ENCODE results near the gene ELMO2.

DNA sequence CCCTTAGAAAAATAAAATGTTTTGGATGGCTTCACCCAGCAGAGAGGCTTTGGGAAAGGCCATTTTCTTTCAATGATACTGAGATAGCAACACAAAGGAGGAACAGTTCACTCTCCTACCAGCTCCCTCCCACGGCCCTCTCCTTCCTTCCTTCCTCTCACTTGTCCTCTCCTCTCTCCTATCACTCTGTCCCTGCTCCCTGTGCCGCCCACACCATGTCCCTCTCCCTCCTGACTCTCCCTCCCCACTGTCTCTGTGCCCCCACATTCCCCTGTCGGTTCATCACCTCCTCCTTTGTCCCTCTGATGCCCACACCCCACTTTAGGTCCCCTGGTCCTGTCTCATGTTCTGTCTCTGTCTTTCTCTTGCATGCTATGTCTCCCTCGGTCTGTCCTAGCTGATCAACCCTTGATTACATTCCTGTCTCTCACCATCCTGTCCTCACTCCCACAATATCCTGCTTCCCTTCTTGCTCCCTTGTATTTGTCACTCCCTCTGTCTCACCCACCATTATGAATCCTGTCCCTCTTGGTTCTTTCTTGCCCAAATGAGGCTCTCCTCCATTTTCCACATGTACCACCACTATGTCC, 30.1 kb downstream of the ELMO2 start:
- TF ChIP-seq, protein P1, sequence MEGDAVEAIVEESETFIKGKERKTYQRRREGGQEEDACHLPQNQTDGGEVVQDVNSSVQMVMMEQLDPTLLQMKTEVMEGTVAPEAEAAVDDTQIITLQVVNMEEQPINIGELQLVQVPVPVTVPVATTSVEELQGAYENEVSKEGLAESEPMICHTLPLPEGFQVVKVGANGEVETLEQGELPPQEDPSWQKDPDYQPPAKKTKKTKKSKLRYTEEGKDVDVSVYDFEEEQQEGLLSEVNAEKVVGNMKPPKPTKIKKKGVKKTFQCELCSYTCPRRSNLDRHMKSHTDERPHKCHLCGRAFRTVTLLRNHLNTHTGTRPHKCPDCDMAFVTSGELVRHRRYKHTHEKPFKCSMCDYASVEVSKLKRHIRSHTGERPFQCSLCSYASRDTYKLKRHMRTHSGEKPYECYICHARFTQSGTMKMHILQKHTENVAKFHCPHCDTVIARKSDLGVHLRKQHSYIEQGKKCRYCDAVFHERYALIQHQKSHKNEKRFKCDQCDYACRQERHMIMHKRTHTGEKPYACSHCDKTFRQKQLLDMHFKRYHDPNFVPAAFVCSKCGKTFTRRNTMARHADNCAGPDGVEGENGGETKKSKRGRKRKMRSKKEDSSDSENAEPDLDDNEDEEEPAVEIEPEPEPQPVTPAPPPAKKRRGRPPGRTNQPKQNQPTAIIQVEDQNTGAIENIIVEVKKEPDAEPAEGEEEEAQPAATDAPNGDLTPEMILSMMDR (IDR thresholded peaks at IDR 0.05; ENCODE audit: low read depth, low read length, poor library complexity, severe bottlenecking) = no peak
- TF ChIP-seq EZH2phosphoT487 (IDR thresholded peaks at IDR 0.05; ENCODE audit: borderline replicate concordance, low read length) = no peak
